Neuronal stem cell (in vitro differentiated cells): ENCODE measurements around the gene TH.

Source experiments
- DNase-seq: peaks from one replicate; pipeline ENCODE4 v3.0.0-alpha.2; 2013; ENCODE audit warnings: low spot score
- H2AFZ ChIP-seq: one replicate; pipeline ENCODE4 v1.6.1; 2013; ENCODE audit warnings: mild to moderate bottlenecking, low read length, inconsistent platforms
- H2AK5ac ChIP-seq: 2 replicates; pipeline ENCODE4 v1.6.1; 2013; ENCODE audit warnings: low read depth, mild to moderate bottlenecking, inconsistent platforms, low read length, moderate library complexity, mixed read lengths
- H2BK120ac ChIP-seq: 2 replicates; pipeline ENCODE4 v1.6.1; 2013; ENCODE audit warnings: low read depth, mild to moderate bottlenecking, inconsistent platforms, low read length, moderate library complexity, mixed read lengths
- H2BK12ac ChIP-seq: one replicate; pipeline ENCODE4 v1.6.1; 2013; ENCODE audit warnings: low read length, inconsistent platforms
- H2BK15ac ChIP-seq: 2 replicates; pipeline ENCODE4 v1.6.1; 2013; ENCODE audit warnings: mild to moderate bottlenecking, low read length, inconsistent platforms, mixed read lengths
- H2BK5ac ChIP-seq: one replicate; pipeline ENCODE4 v1.6.1; 2013; ENCODE audit warnings: inconsistent platforms, mild to moderate bottlenecking, low read length, moderate library complexity
- H3K14ac ChIP-seq: one replicate; pipeline ENCODE4 v1.6.1; 2013; ENCODE audit warnings: low read length, inconsistent platforms
- H3K18ac ChIP-seq: 2 replicates; pipeline ENCODE4 v1.6.1; 2013; ENCODE audit warnings: low read length, inconsistent platforms
- H3K23ac ChIP-seq: 2 replicates; pipeline ENCODE4 v1.6.1; 2013; ENCODE audit warnings: low read depth, mild to moderate bottlenecking, mixed read lengths, low read length, inconsistent platforms; ENCODE audit not compliant: poor library complexity
- H3K27ac ChIP-seq: replicated peaks from 3 replicates; pipeline ENCODE4 v1.5.1; 2013; ENCODE audit warnings: low read length, inconsistent platforms
- H3K27me3 ChIP-seq, 3 experiments: 2 replicates each; pipeline ENCODE4 v1.6.1; 2013; ENCODE audit warnings: low read length in 3 of 3, mild to moderate bottlenecking in 2 of 3, inconsistent platforms in 1 of 3, low read depth in 1 of 3, mixed read lengths in 1 of 3, moderate library complexity in 1 of 3; ENCODE audit not compliant: control insufficient read depth in 3 of 3, insufficient read depth in 3 of 3
- H3K36me3 ChIP-seq, 2 donors: replicated peaks in 1 of 2; 2 replicates each; pipeline ENCODE4 v1.6.1; 2013; ENCODE audit warnings: low read length in 2 of 2; ENCODE audit not compliant: control insufficient read depth in 2 of 2, insufficient read depth in 2 of 2
- H3K4ac ChIP-seq: 2 replicates; pipeline ENCODE4 v1.6.1; 2013; ENCODE audit warnings: inconsistent platforms, mild to moderate bottlenecking, low read length, moderate library complexity
- H3K4me1 ChIP-seq, 2 donors: 1 replicate in 1 of 2; 2 replicates in 1 of 2; pipeline ENCODE4 v1.6.1; 2013; ENCODE audit warnings: low read length in 2 of 2, low read depth in 1 of 2; ENCODE audit not compliant: control insufficient read depth in 2 of 2, insufficient read depth in 1 of 2
- H3K4me2 ChIP-seq: one replicate; pipeline ENCODE4 v1.6.1; 2013; ENCODE audit warnings: mild to moderate bottlenecking, low read length, inconsistent platforms; ENCODE audit not compliant: insufficient read depth, poor library complexity, severe bottlenecking
- H3K4me3 ChIP-seq, 2 donors: 2 replicates each; pipeline ENCODE4 v1.5.1; 2013; ENCODE audit warnings: low read length in 2 of 2, mild to moderate bottlenecking in 2 of 2, inconsistent platforms in 1 of 2, moderate library complexity in 1 of 2
- H3K79me1 ChIP-seq: one replicate; pipeline ENCODE4 v1.6.1; 2013; ENCODE audit warnings: low read depth, mild to moderate bottlenecking, inconsistent platforms, low read length, moderate library complexity
- H3K9ac ChIP-seq: one replicate; pipeline ENCODE4 v1.6.1; 2013; ENCODE audit warnings: mild to moderate bottlenecking, low read depth, low read length, inconsistent platforms; ENCODE audit not compliant: poor library complexity
- H3K9me3 ChIP-seq, 2 donors: replicated peaks in 1 of 2; 2 replicates each; pipeline versions ENCODE3 to v1.6.1; 2013; ENCODE audit warnings: low read length in 2 of 2, mild to moderate bottlenecking in 2 of 2, inconsistent platforms in 1 of 2, low read depth in 1 of 2, mixed read lengths in 1 of 2, moderate library complexity in 1 of 2; ENCODE audit not compliant: control insufficient read depth in 2 of 2, insufficient read depth in 1 of 2
- H4K8ac ChIP-seq: one replicate; pipeline ENCODE4 v1.6.1; 2013; ENCODE audit warnings: low read depth, mild to moderate bottlenecking, inconsistent platforms, low read length, moderate library complexity
- H4K91ac ChIP-seq: one replicate; pipeline ENCODE4 v1.6.1; 2013; ENCODE audit warnings: low read length, low read depth, mild to moderate bottlenecking, inconsistent platforms; ENCODE audit not compliant: poor library complexity
- WGBS, 2 donors: extraction: QIAGEN DNeasy Blood & Tissue Kit; methylation state at CpG; one replicate each; pipeline ENCODE4 v1.1.7; 2013; ENCODE audit warnings: missing lambda C conversion rate in 2 of 2, mixed read lengths in 1 of 2; ENCODE audit not compliant: insufficient read length in 2 of 2, insufficient replicate concordance in 1 of 2; ENCODE audit errors: extremely low coverage in 2 of 2; 5-methylcytosine and 5-hydroxymethylcytosine counted together

The TH gene

GRCh38 chr11:2121227-2122130 lies 50.1 kb downstream of the TH start:
- WGBS, 2 donors = no CpG with 5 or more reads among the region's 21 CpGs
- Histone ChIP-seq H4K91ac (no peak overlapping the region), H3K4me3 (no peak overlapping the region), H3K36me3 (no peaks in the 10 kb centered on the region), H2AK5ac (peak overlapping the region; percentile 93), H3K4me2 (no peak overlapping the region), H2BK120ac (peak overlapping the region; percentile 93), H2BK5ac (peak overlapping the region; percentile 1), H3K23ac (peak overlapping the region; percentile 67), H4K8ac (peak overlapping the region; percentile 3), H2AFZ (no peak overlapping the region), H3K4ac (peak overlapping the region; percentile 67), H3K9me3 (peaks cover under 1% of the 10 kb centered on the region in 2 donors), H3K4me1 (peaks cover 0 to 4% of the 10 kb centered on the region in 2 donors), H3K27ac (no peak overlapping the region), H3K79me1 (peaks cover 1% of the 10 kb centered on the region), H3K9ac (no peak overlapping the region), H3K14ac (peak overlapping the region; percentile 64), H2BK12ac (peak overlapping the region; percentile 2), H2BK15ac (peak overlapping the region; percentile 18), H3K27me3 (peaks cover 0 to 29% (median 0%) of the 10 kb centered on the region in 3 experiments), H3K18ac (peak overlapping the region; percentile 74)
- no peak for DNase-seq

DNA sequence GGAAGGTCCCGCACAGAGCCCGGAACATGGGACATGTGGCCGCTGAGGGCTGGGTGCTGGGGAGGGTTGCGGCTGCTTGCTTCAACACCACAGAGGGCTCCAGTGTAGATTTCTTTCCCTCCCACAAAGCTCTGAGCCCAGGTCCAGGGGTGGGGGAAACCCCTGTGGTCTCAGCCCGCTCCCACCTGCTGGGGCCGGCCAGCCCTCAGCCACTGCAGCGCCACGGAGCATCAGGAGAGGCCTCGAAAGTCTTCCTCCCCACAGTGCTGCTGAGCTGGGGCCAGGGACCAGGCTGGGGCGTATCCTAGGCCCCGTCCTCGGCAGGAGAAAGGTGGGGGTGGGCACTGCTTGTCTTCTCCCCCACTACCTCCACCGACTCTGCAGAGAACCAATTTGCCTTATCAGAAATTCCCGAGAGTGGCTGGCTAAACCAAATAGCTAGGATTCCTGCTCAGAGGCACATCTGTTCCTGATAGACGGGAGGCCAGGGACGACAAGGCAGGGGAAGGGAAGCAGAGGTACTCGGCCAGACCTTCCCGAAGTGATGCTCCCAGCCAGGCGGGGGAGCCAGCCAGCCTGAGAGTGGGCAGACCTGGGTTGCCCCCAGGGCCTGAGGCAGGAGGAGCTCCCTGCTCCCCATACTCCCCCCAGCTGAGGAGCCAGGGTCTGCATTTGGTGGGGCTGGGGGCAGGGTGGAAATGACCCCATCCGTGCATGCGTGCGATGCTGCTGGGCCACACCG lies 51.1 kb downstream of the TH start:
- DNase-seq = no peak
- H3K9ac ChIP-seq = no peak overlapping the region
- no peak overlapping the region for H2AFZ ChIP-seq
- peaks cover 1% of the 10 kb centered on the region for H3K79me1 ChIP-seq
- H3K4ac ChIP-seq = no peak overlapping the region
- H3K23ac ChIP-seq = peak overlapping the region; percentile 93
- H2BK5ac ChIP-seq = peak overlapping the region; percentile 1
- H3K27ac ChIP-seq = no peak overlapping the region
- peak overlapping the region; percentile 68 for H2BK12ac ChIP-seq
- H2BK15ac ChIP-seq = peak overlapping the region; percentile 59
- no peaks in the 10 kb centered on the region for H3K36me3 ChIP-seq
- peak overlapping the region; percentile 94 for H2AK5ac ChIP-seq
- no peak overlapping the region for H3K4me3 ChIP-seq
- no peak overlapping the region for H3K4me2 ChIP-seq
- no CpG with 5 or more reads among the region's 23 CpGs for WGBS, 2 donors
- H3K14ac ChIP-seq = no peak overlapping the region
- H3K18ac ChIP-seq = peak overlapping the region; percentile 65
- no peak overlapping the region for H2BK120ac ChIP-seq
- peaks cover 0 to 29% (median 0%) of the 10 kb centered on the region in 3 experiments for H3K27me3 ChIP-seq
- H4K91ac ChIP-seq = no peak overlapping the region
- peaks cover 9 to 10% of the 10 kb centered on the region in 2 donors for H3K9me3 ChIP-seq
- H4K8ac ChIP-seq = no peak overlapping the region
- peaks cover 0 to 4% of the 10 kb centered on the region in 2 donors for H3K4me1 ChIP-seq

DNA sequence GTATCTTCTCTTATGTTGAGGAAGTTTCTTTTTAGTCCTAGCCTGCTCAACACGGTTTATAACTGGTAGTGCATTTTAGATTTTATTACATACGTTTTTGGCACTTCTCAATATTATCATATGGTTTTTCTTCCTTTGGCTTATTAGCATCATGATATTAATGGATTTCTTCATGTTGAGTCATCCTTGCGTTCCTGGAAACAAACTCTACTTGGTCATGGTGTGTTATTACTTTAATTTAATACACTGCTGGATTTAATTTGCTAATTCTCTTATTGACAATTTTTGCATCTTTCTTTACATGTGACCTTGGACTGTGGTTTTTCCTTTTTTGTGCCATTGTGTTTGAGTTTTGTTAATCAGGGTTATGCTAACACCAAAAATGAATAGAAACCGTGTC lies 52.9 kb downstream of the TH start:
- Histone ChIP-seq H3K4ac (no peak overlapping the region), H4K8ac (no peak overlapping the region), H2BK12ac (no peak overlapping the region), H3K36me3 (no peaks in the 10 kb centered on the region), H3K27ac (no peak overlapping the region), H2BK120ac (no peak overlapping the region), H3K9ac (no peak overlapping the region), H3K4me1 (peaks cover 0 to 4% of the 10 kb centered on the region in 2 donors), H4K91ac (no peak overlapping the region), H3K9me3 (peaks cover 9 to 10% of the 10 kb centered on the region in 2 donors), H3K4me3 (no peak overlapping the region), H2BK15ac (no peak overlapping the region), H3K14ac (no peak overlapping the region), H2AFZ (no peak overlapping the region), H2AK5ac (no peak overlapping the region), H3K4me2 (no peak overlapping the region), H2BK5ac (no peak overlapping the region), H3K79me1 (peaks cover 1% of the 10 kb centered on the region), H3K23ac (no peak overlapping the region), H3K18ac (no peak overlapping the region), H3K27me3 (peaks cover 0 to 29% (median 0%) of the 10 kb centered on the region in 3 experiments)
- WGBS, 2 donors = no CpG with 5 or more reads among the region's 4 CpGs
- no peak for DNase-seq

- Histone ChIP-seq H2BK5ac (no peak overlapping the region), H3K9ac (no peak overlapping the region), H3K79me1 (peaks cover 1% of the 10 kb centered on the region), H3K4ac (no peak overlapping the region), H3K18ac (no peak overlapping the region), H3K23ac (no peak overlapping the region), H2AFZ (no peak overlapping the region), H3K27ac (no peak overlapping the region), H3K4me2 (no peak overlapping the region), H3K27me3 (peaks cover 0 to 19% (median 0%) of the 10 kb centered on the region in 3 experiments), H4K91ac (no peak overlapping the region), H2BK15ac (no peak overlapping the region), H3K36me3 (no peaks in the 10 kb centered on the region), H2AK5ac (no peak overlapping the region), H3K14ac (no peak overlapping the region), H3K4me3 (no peak overlapping the region), H2BK12ac (no peak overlapping the region), H3K9me3 (peaks cover 9 to 10% of the 10 kb centered on the region in 2 donors), H3K4me1 (no peaks in the 10 kb centered on the region), H2BK120ac (no peak overlapping the region), H4K8ac (no peak overlapping the region)
- no peak for DNase-seq
- WGBS, 2 donors = no CpG with 5 or more reads among the region's 1 CpG
Observed at GRCh38 chr11:2116680-2117079, 54.9 kb downstream of the TH start.
